Vagina (tissue), 2 donors: Measurements from ENCODE around the gene TTC3.

ENCODE experiments used
- CTCF ChIP-seq, 3 experiments: fragments of 450-650 bp in 2 of 3; fragments of 200-600 bp in 1 of 3; sonication (generic) in 1 of 3; IDR thresholded peaks; one replicate each; pipeline ENCODE4 v1.5.1; 2017 to 2019; ENCODE audit warnings: antibody characterized with exemption in 3 of 3, mild to moderate bottlenecking in 2 of 3, moderate library complexity in 2 of 3
- POLR2AphosphoS5 ChIP-seq, 2 donors: sonication (generic); formaldehyde crosslinking; IDR thresholded peaks; one replicate each; pipeline ENCODE4 v1.9.0; 2017; ENCODE audit warnings: antibody characterized with exemption in 2 of 2, mild to moderate bottlenecking in 2 of 2, low read depth in 1 of 2; ENCODE audit not compliant: insufficient read depth in 1 of 2

DNA sequence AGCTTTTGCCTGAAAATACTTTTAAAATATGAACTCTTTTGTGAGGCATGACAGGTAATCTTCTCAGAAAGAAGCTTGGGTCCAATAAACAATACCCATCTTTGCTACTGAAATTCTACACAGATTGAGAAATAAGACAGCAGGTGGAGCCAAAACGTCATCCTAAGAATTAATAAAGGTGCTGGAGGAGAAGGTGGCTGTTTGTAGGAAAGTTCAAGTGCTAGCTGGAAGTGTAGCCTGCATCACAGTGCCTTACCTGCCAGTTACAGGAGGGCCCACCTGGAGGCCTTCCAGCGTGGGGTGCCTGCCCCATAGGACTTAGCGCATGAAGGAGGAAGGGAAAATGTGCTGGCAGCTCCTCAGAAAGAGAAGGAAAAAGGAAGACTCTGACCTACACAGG, 93.7 kb downstream of the TTC3 start:
- TF ChIP-seq CTCF (IDR thresholded peaks at IDR 0.05) (no peak), POLR2AphosphoS5 (IDR thresholded peaks at IDR 0.05; ENCODE audit: insufficient read depth in 1 of 2, low read depth in 1 of 2) (no peak)
